Activated naive CD8-positive, alpha-beta T cell (primary cell): ENCODE results near the gene MRRF.

Experiments used
- H3K27ac Mint-ChIP-seq: one replicate; pipeline ENCODE4 v1.8.0; 2021; ENCODE audit warnings: mixed read lengths
- H3K27me3 Mint-ChIP-seq: one replicate; pipeline ENCODE4 v1.8.0; 2021; ENCODE audit warnings: mixed read lengths
- H3K36me3 Mint-ChIP-seq: one replicate; pipeline ENCODE4 v1.8.0; 2021; ENCODE audit warnings: mixed read lengths
- H3K4me1 Mint-ChIP-seq: one replicate; pipeline ENCODE4 v1.8.0; 2021; ENCODE audit warnings: low read depth, mixed read lengths
- H3K4me3 Mint-ChIP-seq: one replicate; pipeline ENCODE4 v1.8.0; 2021; ENCODE audit warnings: mild to moderate bottlenecking, mixed read lengths
- H3K9me3 Mint-ChIP-seq: one replicate; pipeline ENCODE4 v1.8.0; 2021; ENCODE audit warnings: low read depth, mixed read lengths

Gene MRRF

GRCh38 chr9:122364783-122365150 lies 100.1 kb downstream of the MRRF start:
- no peaks in the 10 kb centered on the region for H3K27me3 Mint-ChIP-seq

DNA sequence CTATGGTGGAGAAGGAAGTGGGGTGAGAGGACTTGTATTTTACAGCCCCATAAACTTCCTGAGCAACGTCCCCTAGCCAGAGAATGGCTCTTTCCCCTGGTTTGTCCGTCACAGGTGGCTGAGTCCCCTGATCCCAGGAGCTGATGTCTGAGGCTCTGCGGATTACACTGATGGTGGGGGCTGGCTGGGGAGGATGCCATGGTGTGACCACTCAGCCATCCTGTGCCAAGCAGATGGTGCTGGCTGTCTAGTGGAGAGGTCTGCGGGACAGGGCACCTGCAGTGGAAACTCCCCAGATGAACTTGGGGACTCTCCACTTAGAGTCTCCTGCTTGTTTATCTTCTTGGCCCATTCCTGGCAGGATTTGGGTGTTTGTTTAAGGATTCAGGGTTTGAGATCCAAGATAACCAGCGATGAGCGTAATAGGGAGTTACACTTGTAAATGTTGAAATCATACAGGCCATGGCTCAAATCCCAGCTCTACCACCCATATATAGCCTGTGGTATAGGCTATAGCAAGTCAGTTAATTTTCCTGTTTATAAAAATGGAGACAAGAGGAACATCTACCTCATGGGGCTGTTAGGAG lies 101.5 kb downstream of the MRRF start:
- peaks cover 4% of the 10 kb centered on the region for H3K27me3 Mint-ChIP-seq
- no peaks in the 10 kb centered on the region for H3K9me3 Mint-ChIP-seq
- H3K4me3 Mint-ChIP-seq = no peak overlapping the region
- peaks cover 3% of the 10 kb centered on the region for H3K4me1 Mint-ChIP-seq
- H3K36me3 Mint-ChIP-seq = no peaks in the 10 kb centered on the region
- no peak overlapping the region for H3K27ac Mint-ChIP-seq

More at GRCh38 chr9:122364783-122365150, 100.1 kb downstream of the MRRF start:
- H3K4me1 Mint-ChIP-seq = no peaks in the 10 kb centered on the region
- no peaks in the 10 kb centered on the region for H3K9me3 Mint-ChIP-seq
- H3K27ac Mint-ChIP-seq = no peak overlapping the region
- no peak overlapping the region for H3K4me3 Mint-ChIP-seq
- no peaks in the 10 kb centered on the region for H3K36me3 Mint-ChIP-seq

GRCh38 chr9:122367065-122367464 lies 102.4 kb downstream of the MRRF start:
- no peaks in the 10 kb centered on the region for H3K36me3 Mint-ChIP-seq

GRCh38 chr9:122367774-122368460 lies 103.2 kb downstream of the MRRF start:
- H3K27ac Mint-ChIP-seq = no peak overlapping the region
- no peak overlapping the region for H3K4me3 Mint-ChIP-seq
- H3K4me1 Mint-ChIP-seq = peaks cover 8% of the 10 kb centered on the region
- H3K9me3 Mint-ChIP-seq = no peaks in the 10 kb centered on the region
- peaks cover 12% of the 10 kb centered on the region for H3K27me3 Mint-ChIP-seq
- H3K36me3 Mint-ChIP-seq = no peaks in the 10 kb centered on the region

More at GRCh38 chr9:122367065-122367464, 102.4 kb downstream of the MRRF start:
- H3K4me3 Mint-ChIP-seq = no peak overlapping the region
- peaks cover 5% of the 10 kb centered on the region for H3K27me3 Mint-ChIP-seq
- peaks cover 7% of the 10 kb centered on the region for H3K4me1 Mint-ChIP-seq
- no peaks in the 10 kb centered on the region for H3K9me3 Mint-ChIP-seq
- H3K27ac Mint-ChIP-seq = no peak overlapping the region

GRCh38 chr9:122368642-122369041 lies 104.0 kb downstream of the MRRF start:
- no peaks in the 10 kb centered on the region for H3K36me3 Mint-ChIP-seq
- no peaks in the 10 kb centered on the region for H3K9me3 Mint-ChIP-seq
- H3K4me1 Mint-ChIP-seq = peaks cover 8% of the 10 kb centered on the region
- H3K27me3 Mint-ChIP-seq = peaks cover 14% of the 10 kb centered on the region
- no peak overlapping the region for H3K4me3 Mint-ChIP-seq
- no peak overlapping the region for H3K27ac Mint-ChIP-seq

GRCh38 chr9:122370303-122370702 lies 105.6 kb downstream of the MRRF start:
- Mint-ChIP-seq H3K27me3 (peaks cover 16% of the 10 kb centered on the region), H3K4me1 (peaks cover 8% of the 10 kb centered on the region), H3K27ac (no peak overlapping the region), H3K9me3 (no peaks in the 10 kb centered on the region), H3K36me3 (no peaks in the 10 kb centered on the region), H3K4me3 (peak overlapping the region; percentile 77)

DNA sequence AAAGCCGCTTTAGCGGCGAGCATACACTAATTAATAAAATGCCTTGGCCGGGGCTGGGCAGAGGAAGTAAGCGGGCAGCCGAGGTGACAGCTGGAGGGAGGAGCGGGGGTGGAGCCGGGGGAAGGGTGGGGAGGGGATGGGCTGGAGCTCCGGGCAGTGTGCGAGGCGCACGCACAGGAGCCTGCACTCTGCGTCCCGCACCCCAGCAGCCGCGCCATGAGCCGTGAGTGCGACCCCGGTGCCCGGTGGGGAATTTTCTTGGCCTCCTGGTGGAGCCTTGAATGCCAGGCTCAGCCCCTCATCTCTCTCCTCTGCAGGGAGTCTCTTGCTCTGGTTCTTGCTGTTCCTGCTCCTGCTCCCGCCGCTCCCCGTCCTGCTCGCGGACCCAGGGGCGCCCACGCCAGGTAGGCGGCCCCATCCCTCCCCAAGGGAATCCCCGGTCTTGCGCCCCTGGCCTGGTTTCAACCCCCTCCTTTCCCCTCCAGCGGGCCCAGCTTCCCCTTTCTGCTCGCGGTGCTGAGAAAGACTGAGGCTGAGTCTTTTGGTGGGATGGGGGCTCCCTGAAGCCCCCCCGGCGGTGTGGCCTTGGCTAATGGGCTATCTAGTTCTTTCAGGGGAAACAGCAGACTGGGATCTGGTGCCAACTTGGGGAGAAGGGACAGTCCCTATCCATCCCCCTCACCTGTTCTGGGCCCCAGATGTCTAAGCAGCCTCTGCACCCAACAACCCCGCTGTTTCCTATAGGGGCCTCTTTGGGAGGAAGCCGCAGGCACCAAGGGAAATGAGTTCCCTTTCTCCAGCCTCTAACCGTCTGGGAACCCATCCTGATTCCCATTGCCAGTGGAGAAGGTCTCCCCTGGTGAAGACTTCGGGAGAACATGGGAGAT lies 106.4 kb downstream of the MRRF start, which contains the start of gene PTGS1:
PTGS1 (plus strand) TSS at position 156 of the 887 bp plus-strand sequence; CDS start at position 217, 61 bp downstream.
- H3K36me3 Mint-ChIP-seq = no peaks in the 10 kb centered on the region
- H3K27me3 Mint-ChIP-seq = peaks cover 16% of the 10 kb centered on the region
- peak within 1 kb of the TSS; percentile 77 for H3K4me3 Mint-ChIP-seq
- H3K4me1 Mint-ChIP-seq = peaks cover 8% of the 10 kb centered on the region
- no peak within 1 kb of the TSS for H3K27ac Mint-ChIP-seq
- no peaks in the 10 kb centered on the region for H3K9me3 Mint-ChIP-seq

GRCh38 chr9:122371846-122372245 lies 107.2 kb downstream of the MRRF start:
- H3K9me3 Mint-ChIP-seq = no peaks in the 10 kb centered on the region
- H3K4me1 Mint-ChIP-seq = peaks cover 8% of the 10 kb centered on the region
- no peaks in the 10 kb centered on the region for H3K36me3 Mint-ChIP-seq
- H3K27ac Mint-ChIP-seq = no peak overlapping the region
- no peak overlapping the region for H3K4me3 Mint-ChIP-seq
- peaks cover 16% of the 10 kb centered on the region for H3K27me3 Mint-ChIP-seq

DNA sequence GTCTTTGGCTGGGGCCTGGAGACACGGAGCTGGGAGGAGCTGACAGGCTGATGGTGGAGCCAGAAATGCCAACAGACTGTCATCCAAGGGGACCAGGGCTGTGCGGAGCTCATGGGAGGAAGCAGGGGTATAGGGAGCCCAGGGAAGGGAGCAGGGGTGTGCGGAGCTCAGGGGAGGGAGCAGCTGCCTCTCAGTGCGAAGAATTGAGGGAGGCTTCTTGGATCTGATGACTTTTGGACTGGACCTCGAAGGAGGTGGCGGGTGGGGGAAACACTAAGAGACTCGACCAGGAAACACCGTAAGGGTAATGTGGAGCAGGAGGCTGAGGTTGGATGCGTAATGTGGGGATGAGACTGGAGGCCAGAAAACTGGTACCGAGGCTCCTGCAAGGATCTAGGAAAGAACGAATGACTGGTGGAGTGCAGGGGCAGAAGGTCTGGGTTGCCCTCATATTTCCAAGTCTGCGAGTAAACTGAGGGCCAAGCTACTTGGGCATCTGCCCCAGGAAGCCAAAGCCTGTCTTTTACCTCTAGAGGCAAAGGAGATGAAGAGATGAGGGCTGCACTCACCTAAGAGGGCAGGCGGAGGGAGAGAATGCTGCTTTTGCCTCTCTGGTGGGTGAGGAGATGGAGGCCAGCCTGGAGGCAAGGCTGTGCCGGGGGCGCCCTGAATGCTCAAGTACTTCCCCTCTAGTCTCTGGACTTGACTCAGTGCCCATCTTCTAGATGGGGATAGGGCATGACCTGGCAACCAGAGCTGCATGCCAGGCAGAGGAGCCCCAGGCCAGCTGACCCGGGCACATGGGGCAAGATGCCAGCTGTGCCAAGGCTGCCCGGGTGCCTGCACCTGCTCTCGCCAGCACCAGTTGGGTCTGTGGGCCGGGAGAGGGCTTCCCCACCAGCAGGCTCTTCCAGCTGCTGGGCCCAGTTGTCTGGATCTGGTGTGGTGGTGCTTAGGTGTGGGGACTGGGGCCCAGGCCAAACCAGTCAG lies 108.5 kb downstream of the MRRF start:
- Mint-ChIP-seq H3K27ac (no peak overlapping the region), H3K9me3 (no peaks in the 10 kb centered on the region), H3K27me3 (peaks cover 19% of the 10 kb centered on the region), H3K36me3 (no peaks in the 10 kb centered on the region), H3K4me1 (peaks cover 9% of the 10 kb centered on the region), H3K4me3 (no peak overlapping the region)

DNA sequence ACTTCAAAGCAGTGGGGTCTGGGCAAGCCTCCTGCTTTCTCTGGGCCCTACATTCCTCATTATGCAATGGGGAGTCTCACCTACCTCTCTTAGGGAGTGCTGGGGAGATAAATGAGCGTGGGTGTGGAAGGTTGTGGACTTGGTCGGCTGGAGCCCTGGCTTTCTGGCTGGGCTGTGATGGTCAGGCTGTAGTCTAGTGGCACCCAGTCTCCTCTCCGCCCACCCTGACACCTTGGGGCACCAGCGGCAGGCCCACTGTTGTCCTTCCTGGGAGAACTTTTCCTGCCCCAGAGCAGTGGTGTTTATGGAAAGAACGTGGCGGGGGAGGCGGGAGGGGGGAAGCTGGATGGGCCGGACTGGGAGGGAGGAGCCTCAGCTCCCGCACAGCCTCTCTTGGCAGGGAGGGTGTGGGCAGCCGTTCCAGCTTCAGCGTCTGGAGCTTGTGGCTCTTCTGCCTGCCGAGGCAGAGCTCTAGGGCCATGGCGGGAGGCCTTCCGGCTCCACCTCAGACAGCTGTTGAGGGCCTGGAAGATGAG lies 110.3 kb downstream of the MRRF start:
- no peaks in the 10 kb centered on the region for H3K9me3 Mint-ChIP-seq
- H3K4me3 Mint-ChIP-seq = no peak overlapping the region
- no peak overlapping the region for H3K27ac Mint-ChIP-seq
- peaks cover 9% of the 10 kb centered on the region for H3K4me1 Mint-ChIP-seq
- peaks cover 2% of the 10 kb centered on the region for H3K36me3 Mint-ChIP-seq
- peaks cover 19% of the 10 kb centered on the region for H3K27me3 Mint-ChIP-seq

DNA sequence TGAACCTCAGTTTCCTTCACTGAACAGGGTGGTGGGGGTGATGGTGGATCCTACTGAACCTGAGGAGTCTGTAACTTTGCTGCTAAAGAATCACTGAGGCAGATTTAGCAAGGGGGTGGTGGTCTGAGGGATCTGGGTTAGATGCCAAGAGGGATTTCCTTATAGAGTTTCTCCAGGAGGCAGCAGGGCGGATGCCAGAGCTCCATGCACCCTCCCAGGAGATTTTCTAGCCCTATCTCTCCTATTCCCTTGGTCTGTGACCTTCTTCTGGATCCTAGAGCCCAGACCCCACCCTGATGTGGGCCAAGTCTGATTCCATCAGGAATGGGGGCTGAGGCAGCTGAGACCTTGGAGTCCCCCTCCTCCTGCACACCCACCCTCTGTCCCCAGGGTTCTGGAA lies 112.1 kb downstream of the MRRF start:
- Mint-ChIP-seq H3K27me3 (peaks cover 15% of the 10 kb centered on the region), H3K4me3 (no peak overlapping the region), H3K27ac (no peak overlapping the region)

DNA sequence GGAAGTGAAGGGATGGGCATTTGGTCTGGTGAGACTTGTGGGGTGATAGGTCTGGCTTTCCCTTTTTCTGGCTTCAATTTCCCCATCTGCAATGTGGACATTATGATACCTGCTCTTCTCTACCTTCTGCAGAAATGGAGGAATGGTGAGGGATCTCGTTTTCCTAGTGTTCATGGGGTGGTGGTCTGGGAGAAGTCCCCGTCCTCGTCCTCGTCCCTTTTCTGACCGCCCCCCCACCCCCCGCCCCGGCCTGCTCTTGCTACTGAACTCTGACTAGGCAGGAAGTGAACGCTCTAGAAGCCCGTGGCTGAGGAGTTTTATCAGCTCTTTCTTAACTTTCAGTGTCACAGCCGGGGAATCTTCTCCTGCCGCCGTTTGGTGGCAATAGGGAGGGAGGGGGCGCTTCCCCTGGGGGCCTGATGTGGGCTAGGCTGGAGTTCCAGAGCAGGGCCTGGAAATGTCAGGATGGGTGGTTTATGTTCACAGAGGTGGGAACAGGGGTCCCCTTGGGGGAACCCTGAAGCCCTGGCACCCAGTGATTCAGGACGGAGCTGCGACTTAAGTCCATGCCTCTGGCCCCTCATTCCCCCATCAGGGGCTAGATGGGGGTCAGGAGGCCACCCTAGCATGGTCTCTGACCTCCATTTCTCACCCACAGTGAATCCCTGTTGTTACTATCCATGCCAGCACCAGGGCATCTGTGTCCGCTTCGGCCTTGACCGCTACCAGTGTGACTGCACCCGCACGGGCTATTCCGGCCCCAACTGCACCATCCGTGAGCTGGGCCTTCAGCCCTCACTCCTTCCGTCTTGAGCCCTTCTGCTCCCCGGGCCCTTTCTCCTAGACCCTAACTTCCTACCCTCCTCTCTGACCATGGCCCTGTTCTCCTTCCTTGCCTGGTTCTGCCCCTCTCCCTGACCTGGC lies 112.8 kb downstream of the MRRF start:
- no peak overlapping the region for H3K27ac Mint-ChIP-seq
- peaks cover 11% of the 10 kb centered on the region for H3K27me3 Mint-ChIP-seq
- H3K4me1 Mint-ChIP-seq = peaks cover 2% of the 10 kb centered on the region
- H3K36me3 Mint-ChIP-seq = peaks cover 2% of the 10 kb centered on the region
- H3K9me3 Mint-ChIP-seq = peaks cover 4% of the 10 kb centered on the region
- H3K4me3 Mint-ChIP-seq = no peak overlapping the region

More for the DNA sequence above, 112.1 kb downstream of the MRRF start:
- H3K9me3 Mint-ChIP-seq = peaks cover 4% of the 10 kb centered on the region
- peaks cover 3% of the 10 kb centered on the region for H3K4me1 Mint-ChIP-seq
- peaks cover 2% of the 10 kb centered on the region for H3K36me3 Mint-ChIP-seq

- H3K36me3 Mint-ChIP-seq = peaks cover 2% of the 10 kb centered on the region
- peaks cover 5% of the 10 kb centered on the region for H3K27me3 Mint-ChIP-seq
These were observed 113.6 kb downstream of the MRRF start for GRCh38 chr9:122378236-122378635.

More at GRCh38 chr9:122378236-122378635, 113.6 kb downstream of the MRRF start:
- Mint-ChIP-seq H3K9me3 (peaks cover 4% of the 10 kb centered on the region), H3K4me3 (no peak overlapping the region), H3K4me1 (peaks cover 2% of the 10 kb centered on the region), H3K27ac (no peak overlapping the region)
